DMS153 treated with DMSO at 0.1 percent for 48 hours (cell line): ENCODE data around the gene KIAA0232.

Experiments
- DNase-seq: peaks from one replicate; lab custom pipeline; 2025; ENCODE audit not compliant: unreplicated experiment; lab: John Stamatoyannopoulos, UW

KIAA0232 gene

GRCh38 chr4:6913350-6913905 is 130.9 kb downstream of the KIAA0232 start:
- DNase-seq = no peak

GRCh38 chr4:6914448-6914847 is 131.9 kb downstream of the KIAA0232 start:
- no peak for DNase-seq

GRCh38 chr4:6915041-6916005 is 132.8 kb downstream of the KIAA0232 start:
- no peak for DNase-seq

- no peak for DNase-seq
Observed at GRCh38 chr4:6916069-6916586, 133.6 kb downstream of the KIAA0232 start.

- no peak for DNase-seq
Observed at GRCh38 chr4:6916587-6917460, 134.3 kb downstream of the KIAA0232 start.

GRCh38 chr4:6917461-6918271 is 135.1 kb downstream of the KIAA0232 start:
- DNase-seq = peak; percentile 77

- DNase-seq = no peak
Observed at GRCh38 chr4:6918338-6918737, 135.8 kb downstream of the KIAA0232 start.

GRCh38 chr4:6920171-6920570 is 137.6 kb downstream of the KIAA0232 start:
- no peak for DNase-seq

- no peak for DNase-seq
Observed at GRCh38 chr4:6923507-6923906, 141.0 kb downstream of the KIAA0232 start.

- no peak for DNase-seq
Observed at GRCh38 chr4:6924361-6924779, 141.8 kb downstream of the KIAA0232 start.

GRCh38 chr4:6925357-6925836 is 142.9 kb downstream of the KIAA0232 start:
- DNase-seq = no peak

- no peak for DNase-seq
Observed at GRCh38 chr4:6926081-6926480, 143.6 kb downstream of the KIAA0232 start.

GRCh38 chr4:6926681-6927478 is 144.4 kb downstream of the KIAA0232 start:
- no peak for DNase-seq

GRCh38 chr4:6928081-6928480 is 145.6 kb downstream of the KIAA0232 start:
- DNase-seq = no peak

- DNase-seq = no peak
Observed at GRCh38 chr4:6929339-6929811, 146.8 kb downstream of the KIAA0232 start.

GRCh38 chr4:6929812-6930464 is 147.4 kb downstream of the KIAA0232 start:
- DNase-seq = no peak

GRCh38 chr4:6932475-6932874 is 149.9 kb downstream of the KIAA0232 start:
- DNase-seq = no peak

GRCh38 chr4:6932918-6933317 is 150.4 kb downstream of the KIAA0232 start:
- no peak for DNase-seq
